Daoy (cell line): Measurements from ENCODE around the gene CCKAR. TPM values are rescaled to one million over a fixed set of nuclear protein-coding genes. Genes with fewer than 3 reads are reported as not detected.

Experiments used
- DNase-seq: peaks from one replicate; pipeline ENCODE4 v3.0.0-alpha.2; 2015; ENCODE audit warnings: low read depth
- total RNA-seq: library from RNA; depleted of rRNA; stranded (reverse); fragments of >200 nt; shearing (Covaris generic); gene quantifications from 2 replicates; pipeline ENCODE4 v1.2.3, GENCODE V29; 2014; rRNA removed

The CCKAR gene, protein sequence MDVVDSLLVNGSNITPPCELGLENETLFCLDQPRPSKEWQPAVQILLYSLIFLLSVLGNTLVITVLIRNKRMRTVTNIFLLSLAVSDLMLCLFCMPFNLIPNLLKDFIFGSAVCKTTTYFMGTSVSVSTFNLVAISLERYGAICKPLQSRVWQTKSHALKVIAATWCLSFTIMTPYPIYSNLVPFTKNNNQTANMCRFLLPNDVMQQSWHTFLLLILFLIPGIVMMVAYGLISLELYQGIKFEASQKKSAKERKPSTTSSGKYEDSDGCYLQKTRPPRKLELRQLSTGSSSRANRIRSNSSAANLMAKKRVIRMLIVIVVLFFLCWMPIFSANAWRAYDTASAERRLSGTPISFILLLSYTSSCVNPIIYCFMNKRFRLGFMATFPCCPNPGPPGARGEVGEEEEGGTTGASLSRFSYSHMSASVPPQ
- 2.9 and 4.1 TPM in 2 replicates for total RNA-seq

DNA sequence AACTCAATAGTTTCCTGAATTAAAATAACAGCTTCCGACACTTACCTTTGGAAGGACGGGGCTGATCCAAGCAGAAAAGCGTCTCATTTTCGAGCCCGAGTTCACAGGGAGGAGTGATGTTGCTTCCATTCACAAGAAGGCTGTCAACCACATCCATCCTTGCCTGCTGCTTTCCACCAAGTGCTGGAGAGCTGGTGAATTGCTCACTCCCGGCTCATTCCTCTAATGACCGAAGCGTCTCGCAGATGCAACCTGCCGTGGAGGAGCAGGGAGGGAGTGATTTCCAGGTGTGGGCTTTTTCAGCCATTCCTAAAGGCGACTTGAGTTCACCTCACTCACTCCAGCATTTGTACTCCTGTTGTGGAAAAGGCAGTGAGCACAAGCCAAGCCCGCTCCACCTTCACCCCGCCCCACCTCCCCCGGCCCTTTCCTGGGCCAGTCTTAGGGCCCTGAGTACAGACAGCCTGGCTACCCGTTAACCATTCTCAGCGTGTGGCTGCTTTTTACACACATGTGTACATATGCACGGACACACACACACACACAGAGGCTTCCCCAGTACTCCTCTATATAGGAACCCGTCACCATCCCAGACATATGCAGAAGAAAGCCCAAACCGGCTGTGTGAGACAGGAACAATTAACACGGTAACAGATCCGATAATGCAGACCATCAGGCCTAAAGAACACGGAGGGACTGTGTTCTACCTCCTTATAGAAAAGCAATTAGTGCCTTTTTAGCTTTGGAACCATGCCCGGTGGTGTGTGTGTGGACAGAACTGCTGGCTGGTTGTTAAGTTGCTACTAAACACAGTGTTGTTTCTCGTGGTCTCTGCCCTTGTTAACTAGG is at the start of gene CCKAR:
Gene CCKAR (minus strand): TSS at position 374 of the 849 bp plus-strand sequence. CDS start 217 bp downstream, at position 157.
- DNase-seq, result no peak

- no peak for DNase-seq
Observed at GRCh38 chr4:26533685-26534084, 43.4 kb upstream of the CCKAR start.

GRCh38 chr4:26531491-26532116 is 41.3 kb upstream of the CCKAR start:
- no peak for DNase-seq

GRCh38 chr4:26530099-26530498 is 39.8 kb upstream of the CCKAR start:
- no peak for DNase-seq

GRCh38 chr4:26529479-26529878 is 39.2 kb upstream of the CCKAR start:
- DNase-seq, result no peak

DNA sequence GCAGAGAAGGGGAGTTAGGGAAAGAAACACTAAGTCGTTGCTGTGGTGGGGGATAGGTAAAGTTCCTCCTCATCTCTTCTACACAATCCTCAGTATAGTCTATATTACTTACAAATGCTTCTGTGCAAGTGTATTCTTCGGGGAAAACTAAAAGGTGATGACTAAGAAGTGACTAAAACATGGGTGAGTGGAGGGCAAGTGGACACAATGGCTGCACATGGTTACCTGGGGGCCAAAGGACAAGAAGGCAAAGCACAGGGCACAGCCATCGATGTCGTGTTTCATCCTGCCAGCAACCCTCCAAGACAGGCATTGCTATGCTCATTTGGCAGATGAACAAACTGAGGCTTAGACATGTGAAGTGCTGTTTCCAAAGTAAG is 35.5 kb upstream of the CCKAR start:
- DNase-seq, result no peak

- peak; percentile 39 for DNase-seq
Observed at GRCh38 chr4:26525136-26525770, 35.0 kb upstream of the CCKAR start.

DNA sequence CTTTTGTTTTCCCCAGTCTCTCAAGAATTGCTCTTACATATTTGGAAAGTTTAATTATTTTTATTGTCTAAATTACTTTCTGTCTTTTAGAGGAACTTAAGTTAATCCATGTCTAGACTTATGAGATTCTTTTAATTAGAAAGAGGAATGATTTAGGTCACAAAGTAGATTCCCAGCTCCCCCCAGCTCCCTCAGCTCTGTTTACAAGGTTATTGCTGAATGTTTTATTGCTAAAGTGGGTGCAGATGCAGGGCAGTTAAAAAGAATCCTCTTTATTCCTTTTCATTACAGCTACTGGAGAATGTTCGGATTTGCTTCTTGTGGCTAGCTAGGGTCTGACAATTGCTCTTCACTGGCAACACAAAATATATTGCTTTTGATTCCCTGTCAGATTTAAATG is 33.7 kb upstream of the CCKAR start:
- DNase-seq, result no peak

GRCh38 chr4:26522478-26522877 is 32.2 kb upstream of the CCKAR start:
- no peak for DNase-seq

GRCh38 chr4:26520728-26521450 is 30.6 kb upstream of the CCKAR start:
- peak; percentile 34 for DNase-seq

DNA sequence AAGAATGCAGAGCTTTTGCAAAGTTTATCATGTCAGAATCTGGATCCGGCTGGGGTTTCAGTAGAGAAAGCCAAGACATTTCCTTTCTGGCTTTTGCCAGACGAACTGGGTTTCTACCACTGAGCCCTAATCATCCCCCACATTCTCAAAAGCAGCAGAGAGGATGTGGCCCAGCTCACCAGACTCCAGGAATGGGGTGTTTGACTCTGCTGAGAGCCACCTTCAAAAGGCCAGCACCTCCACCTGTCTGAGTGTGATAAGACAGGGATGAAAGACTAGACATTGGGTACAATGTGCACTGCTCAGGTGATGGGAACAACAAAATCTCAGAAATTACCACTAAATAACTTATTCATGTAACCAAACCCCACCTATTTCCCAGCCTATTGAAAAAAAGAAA is 25.7 kb upstream of the CCKAR start:
- DNase-seq, result no peak

- no peak for DNase-seq
Observed at GRCh38 chr4:26510334-26510964, 20.2 kb upstream of the CCKAR start.

- no peak for DNase-seq
Observed at GRCh38 chr4:26509681-26510333, 19.5 kb upstream of the CCKAR start.

DNA sequence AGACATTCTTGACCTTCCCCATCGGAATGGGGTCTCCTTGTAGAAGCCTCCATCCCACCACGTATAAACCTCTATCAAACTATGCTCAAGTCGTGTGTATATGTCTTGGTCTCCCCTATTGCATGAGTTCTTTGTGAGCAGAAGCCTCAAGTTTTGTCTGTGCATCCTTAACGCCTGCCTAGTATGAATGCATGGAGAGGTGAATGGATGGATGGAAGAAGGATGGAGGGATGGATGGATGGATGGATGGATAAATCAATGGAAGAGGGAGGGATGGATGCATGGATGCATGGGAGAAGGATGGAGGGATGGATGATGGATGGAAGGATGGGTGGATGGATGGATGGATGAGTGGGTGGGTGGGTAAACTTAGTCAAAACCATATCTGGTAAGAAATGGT is 17.0 kb upstream of the CCKAR start:
- DNase-seq, result no peak

DNA sequence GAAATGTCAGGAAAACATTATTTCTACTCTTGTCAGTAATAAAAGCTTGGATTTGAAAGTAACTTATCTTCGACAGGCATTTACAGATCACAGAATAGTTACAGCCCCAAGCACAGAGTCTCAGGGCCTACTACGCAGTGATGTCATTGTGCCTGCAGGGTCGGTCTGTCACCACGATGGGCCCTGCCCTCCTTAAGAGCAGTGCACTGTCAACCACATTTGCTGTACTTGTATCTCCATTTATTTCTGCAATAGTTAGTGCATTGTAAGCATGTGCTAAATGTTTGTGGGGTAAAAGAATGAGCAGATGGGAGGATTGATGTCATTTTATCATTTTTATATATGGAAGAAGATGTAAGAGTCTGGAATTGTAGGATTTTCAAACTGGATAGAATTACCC is 13.6 kb upstream of the CCKAR start:
- DNase-seq, result no peak

GRCh38 chr4:26503427-26503826 is 13.1 kb upstream of the CCKAR start:
- no peak for DNase-seq

GRCh38 chr4:26500565-26500999 is 10.3 kb upstream of the CCKAR start:
- DNase-seq, result peak; percentile 88

GRCh38 chr4:26496207-26496783 is 6.0 kb upstream of the CCKAR start:
- peak; percentile 30 for DNase-seq

- no peak for DNase-seq
Observed at GRCh38 chr4:26493461-26493860, 3.2 kb upstream of the CCKAR start.
